ENCODE data around the gene GALM. TPM values are rescaled to one million over a fixed set of nuclear protein-coding genes. Genes with fewer than 3 reads are reported as not detected.

The GALM gene
- total and polyA plus RNA-seq, 2 experiments from 2014 or later = 52.6 to 59.4 TPM

DNA sequence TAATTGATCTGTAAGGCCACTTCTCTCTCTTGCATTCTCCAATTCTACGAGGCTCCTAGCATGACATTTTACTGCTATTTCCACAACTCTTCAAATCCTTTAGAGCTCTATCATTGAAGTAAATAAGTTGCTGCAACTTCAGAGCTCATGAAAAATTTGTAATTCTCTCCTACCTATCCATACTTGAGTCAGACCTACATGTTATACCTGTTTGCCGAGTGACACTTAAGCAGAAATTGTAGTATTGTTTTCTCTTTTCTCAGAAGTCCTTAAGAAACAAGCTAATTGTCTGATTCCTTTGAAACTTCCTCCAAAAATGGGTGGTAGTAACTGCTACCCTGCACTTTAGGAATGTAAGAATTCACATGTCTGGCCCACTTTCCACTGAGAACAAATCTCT, 26.1 kb downstream of the GALM start:
- H3K4me2 ChIP-seq = no peak overlapping the region
- no peaks in the 10 kb centered on the region for H3K27me3 ChIP-seq
- WGBS (ENCODE audit: low lambda C conversion rate, missing lambda C conversion rate) = 91% methylated on average over 2 of the region's 2 CpGs
- H3K9me2 ChIP-seq (replicated peaks; ENCODE audit: insufficient read depth) = no peaks in the 10 kb centered on the region
- H3K36me3 ChIP-seq (replicated peaks; ENCODE audit: insufficient read depth, low read depth) = no peaks in the 10 kb centered on the region
- no peak overlapping the region for H3K27ac ChIP-seq
- no peaks in the 10 kb centered on the region for H3K79me2 ChIP-seq
- H3K4me3 ChIP-seq = no peak overlapping the region
- H2AFZ ChIP-seq = no peak overlapping the region
- DNase-seq (ENCODE audit: low spot score) = no peak
- H3K9me3 ChIP-seq (ENCODE audit: low read depth) = no peaks in the 10 kb centered on the region
- H4K20me1 ChIP-seq (ENCODE audit: insufficient read depth, poor library complexity, severe bottlenecking) = no peaks in the 10 kb centered on the region
- TF ChIP-seq EZH2 (IDR thresholded peaks at IDR 0.05; ENCODE audit: borderline replicate concordance) (no peak), CTCF (IDR thresholded peaks at IDR 0.05; ENCODE audit: poor library complexity) (no peak), EZH2phosphoT487 (IDR thresholded peaks at IDR 0.05; ENCODE audit: low read depth, severe bottlenecking, unreplicated experiment) (no peak)
- peaks cover 12% of the 10 kb centered on the region for H3K4me1 ChIP-seq (ENCODE audit: insufficient read depth)

GRCh38 chr2:38692636-38693318, 26.9 kb downstream of the GALM start:
- Histone ChIP-seq H3K36me3 (replicated peaks; ENCODE audit: insufficient read depth, low read depth) (no peaks in the 10 kb centered on the region), H4K20me1 (ENCODE audit: insufficient read depth, poor library complexity, severe bottlenecking) (no peaks in the 10 kb centered on the region), H3K9me2 (replicated peaks; ENCODE audit: insufficient read depth) (no peaks in the 10 kb centered on the region), H3K79me2 (no peaks in the 10 kb centered on the region), H3K4me1 (ENCODE audit: insufficient read depth) (peaks cover 12% of the 10 kb centered on the region), H3K4me2 (no peak overlapping the region), H3K4me3 (no peak overlapping the region), H3K27me3 (no peaks in the 10 kb centered on the region), H3K9me3 (ENCODE audit: low read depth) (no peaks in the 10 kb centered on the region), H3K27ac (no peak overlapping the region), H2AFZ (no peak overlapping the region)
- 77% methylated on average over 8 of the region's 8 CpGs for WGBS (ENCODE audit: low lambda C conversion rate, missing lambda C conversion rate)
- peak; percentile 28 for DNase-seq (ENCODE audit: low spot score)
- TF ChIP-seq EZH2 (IDR thresholded peaks at IDR 0.05; ENCODE audit: borderline replicate concordance) (no peak), CTCF (IDR thresholded peaks at IDR 0.05; ENCODE audit: poor library complexity) (no peak), EZH2phosphoT487 (IDR thresholded peaks at IDR 0.05; ENCODE audit: low read depth, severe bottlenecking, unreplicated experiment) (no peak)

- Histone ChIP-seq H2AFZ (no peak overlapping the region), H3K9me3 (ENCODE audit: low read depth) (no peaks in the 10 kb centered on the region), H3K79me2 (peaks cover 5% of the 10 kb centered on the region), H4K20me1 (ENCODE audit: insufficient read depth, poor library complexity, severe bottlenecking) (no peaks in the 10 kb centered on the region), H3K4me3 (no peak overlapping the region), H3K4me1 (ENCODE audit: insufficient read depth) (peaks cover 13% of the 10 kb centered on the region), H3K36me3 (replicated peaks; ENCODE audit: insufficient read depth, low read depth) (no peaks in the 10 kb centered on the region), H3K27me3 (no peaks in the 10 kb centered on the region), H3K9me2 (replicated peaks; ENCODE audit: insufficient read depth) (no peaks in the 10 kb centered on the region), H3K27ac (no peak overlapping the region), H3K4me2 (no peak overlapping the region)
- DNase-seq (ENCODE audit: low spot score) = no peak
- TF ChIP-seq EZH2 (IDR thresholded peaks at IDR 0.05; ENCODE audit: borderline replicate concordance) (no peak), CTCF (IDR thresholded peaks at IDR 0.05; ENCODE audit: poor library complexity) (no peak), EZH2phosphoT487 (IDR thresholded peaks at IDR 0.05; ENCODE audit: low read depth, severe bottlenecking, unreplicated experiment) (no peak)
- 89% methylated on average over 8 of the region's 8 CpGs for WGBS (ENCODE audit: low lambda C conversion rate, missing lambda C conversion rate)
Observed at GRCh38 chr2:38697116-38697840, 31.4 kb downstream of the GALM start.

Measured in hepatocyte (in vitro differentiated cells).